DMS 273 treated with DMSO at 0.1 percent for 48 hours (cell line): Measurements from ENCODE around the gene LRRC8E.
A peak's percentile ranks its signal among the peaks of the same experiment; 100 is the strongest.

Source experiments
- DNase-seq: peaks from one replicate; lab custom pipeline; 2025; lab: John Stamatoyannopoulos, UW

Gene LRRC8E

GRCh38 chr19:7888145-7888825 lies at the start of gene LRRC8E:
Gene LRRC8E, plus strand, starts transcription at chr19:7888510. Its CDS starts 7,094 bp downstream, at chr19:7895604.
- no peak for DNase-seq

- no peak for DNase-seq
Observed at GRCh38 chr19:7839476-7839875, 48.8 kb upstream of the LRRC8E start.

GRCh38 chr19:7840629-7841028 lies 47.7 kb upstream of the LRRC8E start:
- no peak for DNase-seq

- no peak for DNase-seq
Observed at GRCh38 chr19:7841751-7842660, 46.3 kb upstream of the LRRC8E start.

GRCh38 chr19:7842661-7843294 lies 45.5 kb upstream of the LRRC8E start:
- no peak for DNase-seq

- DNase-seq, result no peak
Observed at GRCh38 chr19:7843521-7843920, 44.8 kb upstream of the LRRC8E start.

GRCh38 chr19:7844405-7844804 lies 43.9 kb upstream of the LRRC8E start:
- DNase-seq, result no peak

GRCh38 chr19:7844951-7845350 lies 43.4 kb upstream of the LRRC8E start:
- DNase-seq, result no peak

- DNase-seq, result no peak
Observed at GRCh38 chr19:7845390-7846154, 42.7 kb upstream of the LRRC8E start.

- DNase-seq, result no peak
Observed at GRCh38 chr19:7846155-7846646, 42.1 kb upstream of the LRRC8E start.

GRCh38 chr19:7847664-7848063 lies 40.6 kb upstream of the LRRC8E start:
- no peak for DNase-seq

GRCh38 chr19:7848779-7849457 lies 39.4 kb upstream of the LRRC8E start:
- no peak for DNase-seq

- no peak for DNase-seq
Observed at GRCh38 chr19:7849631-7849999, 38.7 kb upstream of the LRRC8E start.

- no peak for DNase-seq
Observed at GRCh38 chr19:7850000-7850813, 38.1 kb upstream of the LRRC8E start.

GRCh38 chr19:7850945-7851622 lies 37.2 kb upstream of the LRRC8E start:
- no peak for DNase-seq

GRCh38 chr19:7851623-7852500 lies 36.4 kb upstream of the LRRC8E start:
- no peak for DNase-seq

- DNase-seq, result peak; percentile 25
Observed at GRCh38 chr19:7852851-7853769, 35.2 kb upstream of the LRRC8E start.

GRCh38 chr19:7853770-7854128 lies 34.6 kb upstream of the LRRC8E start:
- DNase-seq, result no peak
